Stimulated activated naive CD8-positive, alpha-beta T cell treated with anti-CD3 and anti-CD28 coated beads, Interleukin-15, Interleukin-2, amounts not matched to agents 100 ng/mL and 50 ng/mL, for 24 hours (primary cell): ENCODE measurements around the gene NPR1.
"Not testable (repeated sequence)": the region's sequence is repeated elsewhere in the genome, so short reads cannot be mapped to it uniquely, and the experiment has no call there.

Experiments
- H3K27ac Mint-ChIP-seq: one replicate; pipeline ENCODE4 v1.8.0; 2021; ENCODE audit warnings: mild to moderate bottlenecking, mixed read lengths
- H3K27me3 Mint-ChIP-seq: one replicate; pipeline ENCODE4 v1.8.0; 2021; ENCODE audit warnings: mixed read lengths
- H3K36me3 Mint-ChIP-seq: one replicate; pipeline ENCODE4 v1.8.0; 2021; ENCODE audit warnings: low read depth, mixed read lengths
- H3K4me1 Mint-ChIP-seq: one replicate; pipeline ENCODE4 v1.8.0; 2021; ENCODE audit warnings: low read depth, mixed read lengths
- H3K4me3 Mint-ChIP-seq: one replicate; pipeline ENCODE4 v1.8.0; 2021; ENCODE audit warnings: mild to moderate bottlenecking, mixed read lengths
- H3K9me3 Mint-ChIP-seq: one replicate; pipeline ENCODE4 v1.8.0; 2021; ENCODE audit warnings: mixed read lengths

NPR1 gene

DNA sequence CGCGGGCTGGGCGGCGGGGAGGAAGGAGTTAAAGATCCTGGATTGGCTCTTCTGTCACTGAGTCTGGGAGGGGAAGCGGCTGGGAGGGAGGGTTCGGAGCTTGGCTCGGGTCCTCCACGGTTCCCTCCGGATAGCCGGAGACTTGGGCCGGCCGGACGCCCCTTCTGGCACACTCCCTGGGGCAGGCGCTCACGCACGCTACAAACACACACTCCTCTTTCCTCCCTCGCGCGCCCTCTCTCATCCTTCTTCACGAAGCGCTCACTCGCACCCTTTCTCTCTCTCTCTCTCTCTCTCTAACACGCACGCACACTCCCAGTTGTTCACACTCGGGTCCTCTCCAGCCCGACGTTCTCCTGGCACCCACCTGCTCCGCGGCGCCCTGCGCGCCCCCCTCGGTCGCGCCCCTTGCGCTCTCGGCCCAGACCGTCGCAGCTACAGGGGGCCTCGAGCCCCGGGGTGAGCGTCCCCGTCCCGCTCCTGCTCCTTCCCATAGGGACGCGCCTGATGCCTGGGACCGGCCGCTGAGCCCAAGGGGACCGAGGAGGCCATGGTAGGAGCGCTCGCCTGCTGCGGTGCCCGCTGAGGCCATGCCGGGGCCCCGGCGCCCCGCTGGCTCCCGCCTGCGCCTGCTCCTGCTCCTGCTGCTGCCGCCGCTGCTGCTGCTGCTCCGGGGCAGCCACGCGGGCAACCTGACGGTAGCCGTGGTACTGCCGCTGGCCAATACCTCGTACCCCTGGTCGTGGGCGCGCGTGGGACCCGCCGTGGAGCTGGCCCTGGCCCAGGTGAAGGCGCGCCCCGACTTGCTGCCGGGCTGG is at the start of gene NPR1:
TSS of gene NPR1 (plus strand) at position 170 of the 818 bp plus-strand sequence. CDS start at position 591, 421 bp downstream.
- peak within 1 kb of the TSS; percentile 76 for H3K4me3 Mint-ChIP-seq
- no peaks in the 10 kb centered on the region for H3K9me3 Mint-ChIP-seq
- H3K4me1 Mint-ChIP-seq, result peaks cover 19% of the 10 kb centered on the region
- H3K27ac Mint-ChIP-seq, result no peak within 1 kb of the TSS
- no peaks in the 10 kb centered on the region for H3K36me3 Mint-ChIP-seq
- peaks cover 49% of the 10 kb centered on the region for H3K27me3 Mint-ChIP-seq

DNA sequence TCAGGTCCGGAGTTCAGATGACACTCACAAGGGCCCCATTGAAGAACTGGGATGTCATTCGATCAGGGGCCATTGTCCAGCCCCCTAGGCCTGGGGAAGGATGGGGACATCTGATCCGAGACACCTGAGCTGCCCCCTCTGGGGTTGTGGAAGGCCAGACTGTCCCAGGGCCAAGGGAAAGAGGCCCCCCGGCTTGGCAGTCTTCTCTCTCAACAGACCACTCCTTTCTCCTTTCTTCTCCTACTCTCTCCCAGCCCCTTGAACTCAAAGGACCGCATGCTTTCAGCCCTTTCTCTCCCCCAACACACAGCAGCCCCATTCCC is 49.2 kb upstream of the NPR1 start:
- Mint-ChIP-seq H3K4me1 (peaks cover 31% of the 10 kb centered on the region), H3K27ac (no peak overlapping the region), H3K4me3 (no peak overlapping the region), H3K27me3 (no peaks in the 10 kb centered on the region), H3K9me3 (no peaks in the 10 kb centered on the region), H3K36me3 (peaks cover 2% of the 10 kb centered on the region)

DNA sequence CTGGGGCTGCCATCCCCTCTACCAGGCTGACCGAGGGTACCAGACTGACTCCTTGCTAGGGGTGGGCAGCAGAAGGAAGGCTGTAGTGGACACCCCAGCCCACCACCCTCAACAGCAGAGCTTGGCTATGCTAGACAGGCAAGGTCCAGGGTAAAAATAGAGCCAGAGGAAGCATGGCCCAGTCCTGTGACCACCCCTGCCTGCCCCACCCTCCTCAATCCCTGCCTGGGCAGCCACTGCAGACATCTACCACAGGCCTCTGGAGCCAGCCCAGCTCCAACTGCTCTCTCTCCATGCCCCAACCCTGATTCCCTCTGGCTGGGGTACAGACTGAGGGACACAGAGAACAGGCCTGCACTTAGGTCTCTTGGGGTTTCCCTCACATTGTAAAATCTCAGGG is 48.5 kb upstream of the NPR1 start:
- H3K9me3 Mint-ChIP-seq, result no peaks in the 10 kb centered on the region
- H3K36me3 Mint-ChIP-seq, result peaks cover 6% of the 10 kb centered on the region
- no peaks in the 10 kb centered on the region for H3K27me3 Mint-ChIP-seq
- no peak overlapping the region for H3K4me3 Mint-ChIP-seq
- H3K4me1 Mint-ChIP-seq, result peaks cover 32% of the 10 kb centered on the region
- H3K27ac Mint-ChIP-seq, result no peak overlapping the region

DNA sequence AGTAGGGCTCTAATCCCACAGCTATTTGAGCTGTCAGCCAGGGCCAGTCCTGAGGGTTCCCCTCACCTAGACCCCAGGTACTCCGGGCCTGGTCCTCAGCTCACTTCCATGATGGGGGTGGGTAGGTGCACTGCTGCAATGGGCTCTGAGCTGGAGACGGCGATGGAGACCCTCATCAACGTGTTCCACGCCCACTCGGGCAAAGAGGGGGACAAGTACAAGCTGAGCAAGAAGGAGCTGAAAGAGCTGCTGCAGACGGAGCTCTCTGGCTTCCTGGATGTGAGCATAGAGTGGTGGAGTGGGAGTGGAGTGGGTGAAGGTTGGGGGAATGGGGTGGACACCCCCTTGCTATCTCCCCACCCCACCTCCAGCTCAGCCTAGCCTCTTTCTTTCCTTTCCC is 48.1 kb upstream of the NPR1 start:
- Mint-ChIP-seq H3K36me3 (peaks cover 9% of the 10 kb centered on the region), H3K4me3 (no peak overlapping the region), H3K9me3 (no peaks in the 10 kb centered on the region), H3K4me1 (peaks cover 34% of the 10 kb centered on the region), H3K27me3 (no peaks in the 10 kb centered on the region), H3K27ac (no peak overlapping the region)

DNA sequence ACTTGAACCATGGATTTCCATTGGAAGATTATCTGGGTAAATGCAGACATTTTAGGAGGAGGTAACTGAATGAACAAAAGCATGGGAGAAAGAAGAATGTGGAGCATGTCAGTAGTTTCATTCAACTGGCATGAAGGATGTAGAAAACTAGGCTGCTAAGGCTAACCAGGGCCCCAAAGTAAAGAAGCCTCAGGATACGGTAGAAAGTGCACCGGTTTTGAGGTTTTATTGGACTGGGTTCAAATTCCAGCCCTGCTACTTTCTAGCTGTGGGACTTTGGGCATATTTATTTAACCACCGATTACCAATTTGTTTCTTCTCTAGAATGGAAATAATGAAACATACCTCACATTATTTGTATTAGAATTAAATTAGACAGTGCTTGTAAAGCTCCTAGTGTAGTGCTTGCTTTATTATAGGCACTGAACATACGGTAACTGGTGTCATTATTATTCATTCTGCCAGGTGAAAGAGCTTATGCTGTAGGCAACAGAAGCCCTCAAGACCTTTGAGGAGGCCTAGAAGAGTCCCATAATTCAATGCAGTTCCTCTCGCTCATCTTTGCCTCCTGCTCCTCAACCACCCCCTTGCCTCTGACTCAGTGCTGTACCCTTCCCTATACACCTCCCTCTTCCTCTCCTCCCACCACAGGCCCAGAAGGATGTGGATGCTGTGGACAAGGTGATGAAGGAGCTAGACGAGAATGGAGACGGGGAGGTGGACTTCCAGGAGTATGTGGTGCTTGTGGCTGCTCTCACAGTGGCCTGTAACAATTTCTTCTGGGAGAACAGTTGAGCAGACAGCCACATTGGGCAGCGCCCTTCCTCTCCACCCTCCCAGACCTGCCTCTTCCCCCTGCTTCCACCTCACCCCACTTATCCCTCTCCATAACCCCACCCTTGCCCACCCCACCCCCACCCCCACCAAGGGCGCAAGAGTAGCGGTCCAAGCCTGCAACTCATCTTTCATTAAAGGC is 47.2 kb upstream of the NPR1 start:
- peak overlapping the region; percentile 73 for H3K27ac Mint-ChIP-seq
- H3K4me3 Mint-ChIP-seq, result no peak overlapping the region
- peaks cover 43% of the 10 kb centered on the region for H3K4me1 Mint-ChIP-seq
- peaks cover 18% of the 10 kb centered on the region for H3K36me3 Mint-ChIP-seq
- H3K9me3 Mint-ChIP-seq, result no peaks in the 10 kb centered on the region
- no peaks in the 10 kb centered on the region for H3K27me3 Mint-ChIP-seq

DNA sequence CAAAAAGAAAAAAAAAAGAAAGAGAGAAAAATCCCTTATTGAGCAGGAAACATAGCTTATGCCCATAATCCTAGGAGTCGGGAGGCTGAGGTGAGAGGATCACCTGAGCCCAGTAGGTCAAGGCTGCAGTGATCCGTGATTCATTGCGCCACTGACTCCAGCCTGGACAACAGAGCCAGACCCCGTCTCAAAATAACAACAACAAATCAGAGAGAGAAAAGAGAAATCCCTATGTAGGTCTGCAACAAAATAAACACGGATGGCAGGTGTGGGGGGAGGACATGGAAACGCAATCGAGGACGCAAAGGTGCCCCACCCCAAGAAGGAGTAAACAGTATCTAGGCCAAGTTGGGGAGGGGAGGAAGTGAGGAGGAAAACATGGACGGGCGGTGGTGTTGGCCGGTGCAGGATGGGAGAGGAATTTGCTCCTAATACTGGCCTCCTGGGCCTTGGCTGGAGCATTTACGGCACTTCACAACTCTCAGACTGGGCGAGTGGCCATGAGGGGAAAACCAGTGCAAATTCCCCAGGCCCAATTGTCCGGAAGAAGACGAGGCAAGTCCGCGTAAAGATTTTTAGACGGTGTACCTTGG is 45.2 kb upstream of the NPR1 start:
- no peaks in the 10 kb centered on the region for H3K27me3 Mint-ChIP-seq
- H3K36me3 Mint-ChIP-seq, result peaks cover 35% of the 10 kb centered on the region
- no peaks in the 10 kb centered on the region for H3K9me3 Mint-ChIP-seq
- H3K4me1 Mint-ChIP-seq, result peaks cover 54% of the 10 kb centered on the region
- peak overlapping the region; percentile 97 for H3K27ac Mint-ChIP-seq
- peak overlapping the region; percentile 95 for H3K4me3 Mint-ChIP-seq

DNA sequence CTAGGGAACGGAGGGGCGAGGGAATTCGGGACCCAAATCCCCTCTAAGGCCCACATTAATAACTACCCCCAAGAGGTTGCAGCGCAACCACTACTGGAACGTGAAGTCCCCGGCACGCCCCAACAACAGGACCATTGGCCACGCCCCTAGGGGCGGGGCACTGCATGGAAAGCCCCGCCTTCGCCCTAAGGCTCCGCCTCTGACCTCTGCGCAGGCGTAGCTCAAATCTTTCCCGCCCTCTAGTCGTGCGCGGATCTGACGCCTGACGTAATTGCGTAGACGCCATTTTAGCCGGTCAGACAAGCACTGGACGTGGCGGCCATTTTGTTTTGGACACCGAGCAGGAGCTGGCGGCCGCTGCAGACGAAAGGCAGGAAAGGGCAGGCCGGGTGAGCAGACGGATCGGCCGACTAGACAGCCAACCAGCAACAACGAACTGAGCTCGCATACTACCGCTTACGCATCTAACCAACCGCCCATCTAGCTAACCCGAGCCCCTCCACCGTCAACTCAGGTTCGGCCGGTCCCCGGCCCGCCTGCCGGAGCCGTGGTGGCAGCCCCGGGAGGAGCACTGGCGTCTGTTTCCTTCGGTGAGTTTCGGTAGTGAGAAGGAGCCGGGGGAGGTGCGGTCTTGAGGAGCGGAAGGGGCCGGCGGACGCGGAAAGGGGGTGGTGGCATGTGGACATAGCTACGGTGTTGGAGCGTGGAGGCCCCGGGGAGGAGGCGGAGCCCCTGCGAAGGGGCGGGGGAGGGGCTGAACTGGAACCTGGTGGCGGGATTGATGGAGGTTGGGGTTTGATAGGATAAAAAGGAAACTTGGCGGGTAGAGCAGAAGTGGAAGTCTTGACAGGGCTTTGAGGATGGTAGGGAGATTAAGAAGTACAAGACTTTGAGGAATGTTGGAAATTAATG is 44.5 kb upstream of the NPR1 start, which contains the start of gene CHTOP:
TSS of gene CHTOP (plus strand) at position 313 of the 912 bp plus-strand sequence. CDS start 2,523 bp downstream, outside the sequence.
- H3K36me3 Mint-ChIP-seq, result peaks cover 42% of the 10 kb centered on the region
- no peaks in the 10 kb centered on the region for H3K9me3 Mint-ChIP-seq
- H3K27ac Mint-ChIP-seq, result peak within 1 kb of the TSS; percentile 97
- peak within 1 kb of the TSS; percentile 95 for H3K4me3 Mint-ChIP-seq
- peaks cover 54% of the 10 kb centered on the region for H3K4me1 Mint-ChIP-seq
- no peaks in the 10 kb centered on the region for H3K27me3 Mint-ChIP-seq

DNA sequence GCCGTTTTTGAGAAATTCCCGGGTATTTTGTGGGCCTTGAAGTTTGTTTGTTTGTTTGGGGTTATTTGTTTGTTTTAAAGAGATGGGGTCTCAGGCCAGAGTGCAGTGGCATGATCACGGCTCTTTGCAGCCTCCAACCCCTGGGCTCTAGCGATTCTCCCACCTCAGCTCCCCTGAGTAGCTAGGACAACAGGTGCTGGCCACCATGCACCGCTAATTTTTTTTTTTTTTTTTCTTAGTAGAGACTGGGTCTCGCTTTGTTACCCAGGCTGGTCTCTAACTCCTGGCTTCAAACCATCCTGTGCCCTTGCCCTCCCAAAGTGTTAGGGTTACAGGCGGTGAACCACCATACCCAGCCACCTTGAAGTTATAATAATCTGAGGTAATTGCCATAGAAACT is 42.6 kb upstream of the NPR1 start:
- Mint-ChIP-seq H3K36me3 (peaks cover 50% of the 10 kb centered on the region), H3K9me3 (no peaks in the 10 kb centered on the region), H3K27me3 (no peaks in the 10 kb centered on the region), H3K4me3 (peak overlapping the region; percentile 95), H3K27ac (peak overlapping the region; percentile 53), H3K4me1 (peaks cover 53% of the 10 kb centered on the region)

DNA sequence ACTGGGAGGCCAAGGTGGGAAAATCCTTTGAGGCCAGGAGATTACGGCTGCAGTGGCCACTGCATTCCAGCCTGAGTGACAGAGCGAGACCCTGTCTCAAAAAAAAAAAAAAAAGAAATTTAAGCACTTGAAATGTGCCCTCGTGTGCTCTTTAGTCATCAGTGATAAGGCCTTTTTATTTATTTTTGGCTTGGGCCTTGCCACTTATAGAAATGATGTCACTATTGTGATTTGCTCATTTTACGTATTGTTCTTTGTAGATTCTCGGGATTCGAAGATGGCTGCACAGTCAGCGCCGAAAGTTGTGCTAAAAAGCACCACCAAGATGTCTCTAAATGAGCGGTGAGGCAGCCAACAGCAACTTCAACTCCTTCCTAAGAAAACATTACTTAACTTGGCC is 42.2 kb upstream of the NPR1 start:
- H3K27me3 Mint-ChIP-seq, result no peaks in the 10 kb centered on the region
- no peaks in the 10 kb centered on the region for H3K9me3 Mint-ChIP-seq
- H3K4me3 Mint-ChIP-seq, result peak overlapping the region; percentile 95
- peak overlapping the region; percentile 77 for H3K27ac Mint-ChIP-seq
- peaks cover 54% of the 10 kb centered on the region for H3K4me1 Mint-ChIP-seq
- peaks cover 54% of the 10 kb centered on the region for H3K36me3 Mint-ChIP-seq

DNA sequence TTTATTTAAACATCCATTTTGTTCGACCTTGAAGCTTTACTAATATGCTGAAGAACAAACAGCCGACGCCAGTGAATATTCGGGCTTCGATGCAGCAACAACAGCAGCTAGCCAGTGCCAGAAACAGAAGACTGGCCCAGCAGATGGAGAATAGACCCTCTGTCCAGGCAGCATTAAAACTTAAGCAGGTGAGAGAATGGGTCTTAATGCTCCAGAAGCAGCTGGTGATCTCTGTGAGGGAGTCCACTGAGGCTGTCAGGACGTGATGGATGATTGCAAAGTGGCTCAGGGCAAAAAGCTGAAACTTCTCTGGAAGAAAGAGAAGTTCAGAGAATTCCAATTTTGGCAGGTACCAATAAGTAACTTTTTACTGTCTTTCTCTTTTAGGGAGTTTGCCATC is 40.2 kb upstream of the NPR1 start:
- H3K9me3 Mint-ChIP-seq, result no peaks in the 10 kb centered on the region
- H3K4me1 Mint-ChIP-seq, result peaks cover 45% of the 10 kb centered on the region
- no peak overlapping the region for H3K27ac Mint-ChIP-seq
- H3K4me3 Mint-ChIP-seq, result no peak overlapping the region
- H3K27me3 Mint-ChIP-seq, result no peaks in the 10 kb centered on the region
- peaks cover 74% of the 10 kb centered on the region for H3K36me3 Mint-ChIP-seq

DNA sequence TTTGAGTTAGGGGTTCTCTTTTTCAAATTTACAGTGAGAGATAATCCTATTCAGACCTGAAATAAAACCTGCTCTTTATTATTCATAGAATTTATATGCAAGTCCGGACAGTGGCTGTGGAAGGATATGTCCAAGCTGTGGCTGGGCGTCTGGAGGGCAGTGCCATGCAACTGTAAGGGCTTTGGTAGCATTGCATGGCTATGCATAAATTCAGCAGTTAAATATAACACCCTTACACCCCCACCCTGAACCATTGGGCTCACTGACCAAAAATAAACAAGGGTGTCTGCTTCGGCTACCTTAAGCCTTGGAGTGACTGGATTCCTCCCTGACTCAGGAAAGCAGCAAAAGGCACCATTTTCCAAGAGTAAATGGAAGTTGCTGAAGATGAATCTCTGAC is 39.2 kb upstream of the NPR1 start:
- Mint-ChIP-seq H3K36me3 (peaks cover 82% of the 10 kb centered on the region), H3K4me1 (peaks cover 50% of the 10 kb centered on the region), H3K27ac (peak overlapping the region; percentile 31), H3K27me3 (no peaks in the 10 kb centered on the region), H3K4me3 (no peak overlapping the region), H3K9me3 (no peaks in the 10 kb centered on the region)

DNA sequence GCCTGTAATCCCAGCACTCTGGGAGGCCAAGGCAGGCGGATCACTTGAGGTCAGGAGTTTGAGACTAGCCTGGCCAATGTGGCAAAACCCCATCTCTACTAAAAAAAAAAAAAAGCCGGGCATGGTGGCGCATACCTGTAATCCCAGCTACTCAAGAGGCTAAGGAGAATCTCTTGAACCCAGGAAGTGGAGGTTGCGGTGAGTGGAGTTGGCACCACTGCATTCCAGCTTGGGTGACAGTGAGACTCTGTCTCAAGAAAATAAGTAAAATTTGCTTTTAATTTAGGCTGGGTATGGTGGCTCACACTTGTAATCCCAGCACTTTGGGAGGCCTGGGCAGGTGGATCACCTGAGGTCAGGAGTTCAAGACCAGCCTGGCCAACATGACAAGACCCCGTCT is 38.3 kb upstream of the NPR1 start:
- H3K9me3 Mint-ChIP-seq, H3K27ac Mint-ChIP-seq, H3K27me3 Mint-ChIP-seq, H3K4me3 Mint-ChIP-seq: not testable (repeated sequence)
- Mint-ChIP-seq H3K36me3 (peaks cover 84% of the 10 kb centered on the region), H3K4me1 (peaks cover 49% of the 10 kb centered on the region)

DNA sequence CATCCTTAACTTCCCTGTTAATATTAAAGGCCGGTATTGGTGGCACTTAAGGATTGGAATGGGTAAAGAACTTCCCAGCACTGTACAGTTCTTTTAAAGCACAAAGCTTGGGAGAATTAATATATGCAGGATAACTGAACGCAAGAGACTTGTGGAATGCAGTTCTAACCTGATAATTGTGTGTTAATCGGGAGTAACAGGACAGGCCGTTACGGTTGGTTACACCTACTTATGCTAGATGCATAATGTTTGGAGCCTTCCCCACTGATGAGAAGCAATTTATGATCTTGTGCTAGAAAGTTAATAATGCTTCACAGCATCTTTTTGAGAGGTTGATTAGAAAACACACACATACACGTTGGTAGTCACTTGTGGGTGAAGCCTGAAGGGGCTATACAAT is 37.6 kb upstream of the NPR1 start:
- no peaks in the 10 kb centered on the region for H3K9me3 Mint-ChIP-seq
- no peak overlapping the region for H3K27ac Mint-ChIP-seq
- no peak overlapping the region for H3K4me3 Mint-ChIP-seq
- H3K27me3 Mint-ChIP-seq, result no peaks in the 10 kb centered on the region
- peaks cover 87% of the 10 kb centered on the region for H3K36me3 Mint-ChIP-seq
- peaks cover 50% of the 10 kb centered on the region for H3K4me1 Mint-ChIP-seq

DNA sequence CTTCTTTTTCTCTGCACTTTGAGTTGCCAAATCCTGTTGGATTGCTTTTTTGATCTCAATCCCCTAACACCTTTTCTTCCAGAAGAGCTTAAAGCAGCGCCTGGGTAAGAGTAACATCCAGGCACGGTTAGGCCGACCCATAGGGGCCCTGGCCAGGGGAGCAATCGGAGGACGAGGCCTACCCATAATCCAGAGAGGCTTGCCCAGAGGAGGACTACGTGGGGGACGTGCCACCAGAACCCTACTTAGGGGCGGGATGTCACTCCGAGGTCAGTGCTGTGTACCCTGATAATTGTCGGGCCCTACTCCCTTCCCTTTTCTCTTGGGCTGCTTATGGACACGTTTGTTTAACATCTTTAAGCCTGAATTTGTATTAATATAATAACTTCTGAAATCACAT is 36.3 kb upstream of the NPR1 start:
- Mint-ChIP-seq H3K4me3 (no peak overlapping the region), H3K9me3 (no peaks in the 10 kb centered on the region), H3K36me3 (peaks cover 84% of the 10 kb centered on the region), H3K27ac (no peak overlapping the region), H3K27me3 (no peaks in the 10 kb centered on the region), H3K4me1 (peaks cover 44% of the 10 kb centered on the region)
